Loucy (cell line): Measurements from ENCODE around the gene SYNDIG1.

Experiments used
- EZH2phosphoT487 ChIP-seq: fragments of 200-600 bp; IDR thresholded peaks from 2 replicates; pipeline ENCODE4 v1.6.1; 2018; ENCODE audit warnings: antibody characterized with exemption, mild to moderate bottlenecking, moderate library complexity, borderline replicate concordance
- TF ChIP-seq, protein P1 (sequence below): fragments of 200-600 bp; sonication (generic); conservative IDR thresholded peaks from 2 replicates; pipeline ENCODE4 v1.5.1; 2014; ENCODE audit warnings: mild to moderate bottlenecking, antibody characterized with exemption, low read length

DNA sequence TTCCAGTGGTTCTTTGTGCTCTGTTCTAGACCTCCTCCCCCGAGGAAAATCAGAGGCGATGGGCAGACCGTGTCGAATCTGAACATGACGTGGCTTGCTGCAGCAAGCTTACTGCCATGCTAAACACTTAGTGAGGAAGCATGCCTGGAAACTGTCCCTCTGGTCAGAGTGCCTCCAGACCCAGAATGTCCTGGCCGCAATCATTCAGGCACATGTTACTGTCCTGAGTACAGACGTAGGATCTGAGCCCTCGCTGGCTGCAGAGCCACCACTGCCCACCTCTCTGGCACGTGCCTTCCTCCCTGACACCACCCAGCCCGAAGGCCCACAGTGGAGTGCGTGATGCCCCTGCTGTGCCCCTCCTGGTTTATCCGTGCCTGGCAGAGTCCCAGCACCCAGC, 163.6 kb downstream of the SYNDIG1 start:
- TF ChIP-seq, protein P1, sequence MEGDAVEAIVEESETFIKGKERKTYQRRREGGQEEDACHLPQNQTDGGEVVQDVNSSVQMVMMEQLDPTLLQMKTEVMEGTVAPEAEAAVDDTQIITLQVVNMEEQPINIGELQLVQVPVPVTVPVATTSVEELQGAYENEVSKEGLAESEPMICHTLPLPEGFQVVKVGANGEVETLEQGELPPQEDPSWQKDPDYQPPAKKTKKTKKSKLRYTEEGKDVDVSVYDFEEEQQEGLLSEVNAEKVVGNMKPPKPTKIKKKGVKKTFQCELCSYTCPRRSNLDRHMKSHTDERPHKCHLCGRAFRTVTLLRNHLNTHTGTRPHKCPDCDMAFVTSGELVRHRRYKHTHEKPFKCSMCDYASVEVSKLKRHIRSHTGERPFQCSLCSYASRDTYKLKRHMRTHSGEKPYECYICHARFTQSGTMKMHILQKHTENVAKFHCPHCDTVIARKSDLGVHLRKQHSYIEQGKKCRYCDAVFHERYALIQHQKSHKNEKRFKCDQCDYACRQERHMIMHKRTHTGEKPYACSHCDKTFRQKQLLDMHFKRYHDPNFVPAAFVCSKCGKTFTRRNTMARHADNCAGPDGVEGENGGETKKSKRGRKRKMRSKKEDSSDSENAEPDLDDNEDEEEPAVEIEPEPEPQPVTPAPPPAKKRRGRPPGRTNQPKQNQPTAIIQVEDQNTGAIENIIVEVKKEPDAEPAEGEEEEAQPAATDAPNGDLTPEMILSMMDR, result no peak
- no peak for TF ChIP-seq EZH2phosphoT487
